Suprapubic skin (tissue), 4 donors: ENCODE results near the gene SLC16A13. TPM values are rescaled to one million over a fixed set of nuclear protein-coding genes. Genes with fewer than 3 reads are reported as not detected.

Source experiments
- DNase-seq, 2 donors: peaks; one replicate each; pipeline ENCODE4 v3.0.0-alpha.2; 2019; ENCODE audit warnings: low spot score in 2 of 2
- H3K27ac ChIP-seq: fragments of 200-600 bp; sonication (generic); one replicate; pipeline ENCODE4 v1.5.1; 2019
- H3K27me3 ChIP-seq: fragments of 200-600 bp; sonication (generic); one replicate; pipeline ENCODE4 v1.5.1; 2019
- H3K36me3 ChIP-seq: fragments of 200-600 bp; sonication (generic); one replicate; pipeline ENCODE4 v1.5.1; 2019
- H3K4me1 ChIP-seq: fragments of 200-600 bp; sonication (generic); one replicate; pipeline ENCODE4 v1.5.1; 2019
- H3K4me3 ChIP-seq: fragments of 200-600 bp; sonication (generic); one replicate; pipeline ENCODE4 v1.5.1; 2019; ENCODE audit warnings: mild to moderate bottlenecking
- H3K9me3 ChIP-seq: fragments of 200-600 bp; sonication (generic); one replicate; pipeline ENCODE4 v1.5.1; 2019
- CTCF ChIP-seq, 2 donors: fragments of 200-600 bp in 1 of 2; fragments of 450-650 bp in 1 of 2; sonication (generic) in 1 of 2; IDR thresholded peaks; one replicate each; pipeline ENCODE4 v1.5.1; 2016 to 2019; ENCODE audit warnings: antibody characterized with exemption in 2 of 2, mild to moderate bottlenecking in 1 of 2, moderate library complexity in 1 of 2
- EP300 ChIP-seq: sonication (generic); formaldehyde crosslinking; IDR thresholded peaks from one replicate; pipeline ENCODE4 v1.6.1; 2017; ENCODE audit warnings: antibody characterized with exemption
- POLR2A ChIP-seq, 2 donors: fragments of 450-650 bp; IDR thresholded peaks; one replicate each; pipeline ENCODE4 v1.6.1; 2017; ENCODE audit warnings: antibody characterized with exemption in 2 of 2, mild to moderate bottlenecking in 2 of 2, moderate library complexity in 2 of 2
- POLR2AphosphoS5 ChIP-seq, 3 donors: sonication (generic); formaldehyde crosslinking; IDR thresholded peaks; one replicate each; pipeline ENCODE4 v1.6.1; 2017; ENCODE audit warnings: antibody characterized with exemption in 3 of 3
- WGBS: methylation state at CpG from one replicate; pipeline ENCODE4 v1.1.5; 2018; 5-methylcytosine and 5-hydroxymethylcytosine counted together
- total RNA-seq, 4 donors: library from RNA; depleted of rRNA; stranded (reverse); fragments of >200 nt; gene quantifications; one replicate each; pipeline ENCODE4 v1.1.0, GENCODE V29; 2016

Gene SLC16A13
- total RNA-seq, 4 donors from 2014 or later, result 1.5 to 4.9 (median 3.7) TPM

- Histone ChIP-seq H3K4me3 (no peak overlapping the region), H3K4me1 (peaks cover 29% of the 10 kb centered on the region), H3K27ac (no peak overlapping the region), H3K27me3 (no peaks in the 10 kb centered on the region), H3K36me3 (no peaks in the 10 kb centered on the region), H3K9me3 (no peaks in the 10 kb centered on the region)
- TF ChIP-seq CTCF (IDR thresholded peaks at IDR 0.05) (no peak), EP300 (no peak), POLR2AphosphoS5 (IDR thresholded peaks at IDR 0.05) (no peak), POLR2A (IDR thresholded peaks at IDR 0.05) (no peak)
- no peak for DNase-seq
- 92% methylated on average over 18 of the region's 29 CpGs for WGBS
These were observed 9.2 kb upstream of the SLC16A13 start for GRCh38 chr17:7026471-7027115.

GRCh38 chr17:7027335-7027734, 8.5 kb upstream of the SLC16A13 start:
- Histone ChIP-seq H3K4me1 (peaks cover 22% of the 10 kb centered on the region), H3K36me3 (no peaks in the 10 kb centered on the region), H3K9me3 (no peaks in the 10 kb centered on the region), H3K4me3 (no peak overlapping the region), H3K27ac (no peak overlapping the region), H3K27me3 (no peaks in the 10 kb centered on the region)
- WGBS, result 86% methylated on average over 1 of the region's 13 CpGs
- DNase-seq, result no peak
- TF ChIP-seq CTCF (IDR thresholded peaks at IDR 0.05) (no peak), POLR2A (IDR thresholded peaks at IDR 0.05) (no peak), POLR2AphosphoS5 (IDR thresholded peaks at IDR 0.05) (no peak), EP300 (no peak)

GRCh38 chr17:7029096-7029495, 6.7 kb upstream of the SLC16A13 start:
- Histone ChIP-seq H3K4me3 (no peak overlapping the region), H3K9me3 (no peaks in the 10 kb centered on the region), H3K4me1 (peaks cover 9% of the 10 kb centered on the region), H3K27ac (peak overlapping the region; percentile 45), H3K36me3 (no peaks in the 10 kb centered on the region), H3K27me3 (no peaks in the 10 kb centered on the region)
- DNase-seq, result no peak
- TF ChIP-seq EP300 (no peak), CTCF (IDR thresholded peaks at IDR 0.05) (no peak), POLR2A (IDR thresholded peaks at IDR 0.05) (no peak), POLR2AphosphoS5 (IDR thresholded peaks at IDR 0.05) (no peak)
- 77% methylated on average over 3 of the region's 3 CpGs for WGBS

- H3K9me3 ChIP-seq, result no peaks in the 10 kb centered on the region
- no peaks in the 10 kb centered on the region for H3K36me3 ChIP-seq
- no peaks in the 10 kb centered on the region for H3K27me3 ChIP-seq
- H3K4me1 ChIP-seq, result peaks cover 9% of the 10 kb centered on the region
- DNase-seq, result no peak
- 58% methylated on average over 8 of the region's 8 CpGs for WGBS
- no peak overlapping the region for H3K4me3 ChIP-seq
- peak overlapping the region; percentile 45 for H3K27ac ChIP-seq
- no peak for TF ChIP-seq POLR2AphosphoS5 (IDR thresholded peaks at IDR 0.05)
These were observed 6.2 kb upstream of the SLC16A13 start for GRCh38 chr17:7029659-7030058.

- H3K27ac ChIP-seq, result peak overlapping the region; percentile 83
- no peak for TF ChIP-seq POLR2A (IDR thresholded peaks at IDR 0.05)
- TF ChIP-seq EP300, result no peak
- no peak for TF ChIP-seq CTCF (IDR thresholded peaks at IDR 0.05)
- no peak for TF ChIP-seq POLR2AphosphoS5 (IDR thresholded peaks at IDR 0.05)
- no peak for DNase-seq
- peaks cover 16% of the 10 kb centered on the region for H3K4me1 ChIP-seq
- H3K9me3 ChIP-seq, result no peaks in the 10 kb centered on the region
- H3K4me3 ChIP-seq, result peak overlapping the region; percentile 68
- WGBS, result 17% methylated on average over 7 of the region's 7 CpGs
- H3K36me3 ChIP-seq, result no peaks in the 10 kb centered on the region
- H3K27me3 ChIP-seq, result no peaks in the 10 kb centered on the region
These were observed 742 bp upstream of the SLC16A13 start for GRCh38 chr17:7034955-7035590.
